Measurements from ENCODE around the gene PACC1.
A peak's percentile ranks its signal among the peaks of the same experiment; 100 is the strongest.
"Not testable (repeated sequence)": the region's sequence is repeated elsewhere in the genome, so short reads cannot be mapped to it uniquely, and the experiment has no call there.

Gene PACC1

GRCh38 chr1:212395678-212396437 is 18.8 kb downstream of the PACC1 start:
- not testable (repeated sequence) for DNase-seq

DNA sequence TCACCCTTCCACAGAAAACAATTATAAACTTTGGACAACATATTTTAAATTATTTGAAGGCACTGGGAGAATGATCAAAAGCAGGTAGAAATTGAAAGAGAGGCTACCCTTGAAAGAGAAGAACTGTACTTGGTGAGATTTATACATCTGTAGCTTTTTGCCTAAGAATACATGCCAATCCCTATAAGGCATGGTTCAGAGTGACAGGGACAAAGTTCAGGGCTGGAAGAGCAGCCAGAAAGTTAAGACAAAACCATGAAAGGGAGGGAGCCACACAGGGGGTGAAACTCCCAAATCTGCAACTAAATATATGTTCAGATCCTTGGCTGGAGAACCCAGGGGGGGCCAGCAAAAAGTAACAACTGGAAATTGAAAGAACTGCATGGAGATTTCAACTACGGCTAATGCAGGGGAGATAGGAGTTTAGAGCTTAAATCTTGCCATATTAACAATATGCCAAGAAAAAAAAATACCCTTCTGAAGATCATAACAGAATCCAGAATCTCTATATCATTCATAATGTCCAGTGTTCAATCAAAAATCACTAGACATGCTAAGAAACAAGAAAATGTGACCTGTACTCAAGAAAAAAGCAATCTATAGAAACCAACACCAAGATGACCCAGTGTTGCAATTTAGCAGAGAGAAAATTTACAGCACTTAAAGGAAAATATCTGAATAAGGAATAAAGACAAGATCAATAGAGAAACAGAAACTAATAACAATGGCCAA is 25.5 kb downstream of the PACC1 start:
- DNase-seq: no peak

GRCh38 chr1:212386029-212386428 is 28.7 kb downstream of the PACC1 start:
- no peak for DNase-seq

- DNase-seq: no peak
Measured at GRCh38 chr1:212381397-212382035, 33.2 kb downstream of the PACC1 start.

GRCh38 chr1:212379366-212379765 is 35.3 kb downstream of the PACC1 start:
- no peak for DNase-seq

DNA sequence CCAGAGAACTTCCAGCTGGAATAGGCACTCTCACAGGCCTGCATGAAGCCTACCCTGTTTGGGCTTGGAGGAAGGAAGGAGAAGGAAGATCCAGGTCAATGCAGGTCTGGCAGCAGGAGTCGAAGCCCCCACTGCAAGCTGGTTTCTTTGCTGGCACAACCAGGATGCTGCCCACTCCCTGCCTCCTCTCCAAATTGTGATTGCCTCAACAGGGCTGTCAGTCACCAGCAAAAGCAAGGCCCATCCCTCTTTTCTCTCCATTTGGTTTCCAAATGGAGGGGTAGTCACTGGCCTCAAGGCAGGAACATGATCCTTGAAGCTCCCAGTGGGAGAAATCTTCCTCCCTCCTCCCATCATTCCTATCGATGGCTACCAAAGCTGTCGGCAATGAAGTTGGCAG is 37.0 kb downstream of the PACC1 start:
- no peak for DNase-seq

DNA sequence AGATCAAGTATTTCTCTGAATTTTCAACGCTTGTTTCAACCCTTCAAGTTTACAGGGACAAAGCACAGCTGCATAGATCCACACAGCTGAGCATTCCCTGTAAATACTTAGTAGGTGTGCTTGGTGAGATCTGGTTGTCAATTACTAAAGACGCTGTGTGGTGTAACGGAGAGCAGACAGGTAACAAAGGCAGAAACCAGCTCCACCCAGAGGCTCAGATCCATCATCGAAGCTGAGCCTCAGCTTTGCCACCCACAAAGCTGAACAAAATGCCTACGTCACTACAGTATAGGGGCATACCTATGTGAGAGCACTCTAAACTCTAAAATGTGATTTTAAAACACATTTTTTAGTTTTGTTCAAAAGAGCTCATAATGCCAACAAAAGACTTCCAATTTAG is 38.7 kb downstream of the PACC1 start:
- no peak for DNase-seq

- peak; percentile 22 for DNase-seq
Measured at GRCh38 chr1:212368073-212368484, 46.6 kb downstream of the PACC1 start.

DNA sequence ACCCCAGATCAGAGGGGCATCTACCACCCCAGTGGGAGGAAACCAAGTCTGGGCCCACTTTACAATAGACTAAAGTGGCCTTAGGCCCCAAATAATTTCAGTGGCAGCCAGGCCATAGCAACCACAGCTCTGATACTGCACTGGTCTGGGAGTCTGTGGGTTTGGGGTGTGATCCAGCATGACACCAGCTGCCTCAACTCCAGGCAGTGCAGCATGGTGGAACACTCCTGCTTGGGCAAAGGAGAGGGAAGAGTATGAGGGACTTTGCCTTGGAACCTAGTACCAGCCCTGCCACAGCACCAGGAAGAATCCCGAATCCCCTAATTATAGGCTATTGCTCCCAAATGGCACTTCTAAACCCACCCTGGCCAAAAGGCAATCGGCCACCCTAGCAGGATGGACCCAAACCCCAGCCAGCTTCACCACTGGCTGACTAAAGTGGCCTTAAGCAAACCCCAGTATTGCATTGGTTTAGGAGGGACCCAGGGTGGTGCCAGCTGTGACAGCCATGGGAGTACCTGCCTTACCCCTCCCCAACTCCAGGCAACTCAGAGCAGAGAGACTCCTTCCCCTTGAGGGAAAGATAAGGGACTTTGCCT is 47.1 kb downstream of the PACC1 start:
- no peak for DNase-seq

- no peak for DNase-seq
Measured at GRCh38 chr1:212366901-212367300, 47.8 kb downstream of the PACC1 start.

- no peak for DNase-seq
Measured at GRCh38 chr1:212364985-212365384, 49.7 kb downstream of the PACC1 start.

DNA sequence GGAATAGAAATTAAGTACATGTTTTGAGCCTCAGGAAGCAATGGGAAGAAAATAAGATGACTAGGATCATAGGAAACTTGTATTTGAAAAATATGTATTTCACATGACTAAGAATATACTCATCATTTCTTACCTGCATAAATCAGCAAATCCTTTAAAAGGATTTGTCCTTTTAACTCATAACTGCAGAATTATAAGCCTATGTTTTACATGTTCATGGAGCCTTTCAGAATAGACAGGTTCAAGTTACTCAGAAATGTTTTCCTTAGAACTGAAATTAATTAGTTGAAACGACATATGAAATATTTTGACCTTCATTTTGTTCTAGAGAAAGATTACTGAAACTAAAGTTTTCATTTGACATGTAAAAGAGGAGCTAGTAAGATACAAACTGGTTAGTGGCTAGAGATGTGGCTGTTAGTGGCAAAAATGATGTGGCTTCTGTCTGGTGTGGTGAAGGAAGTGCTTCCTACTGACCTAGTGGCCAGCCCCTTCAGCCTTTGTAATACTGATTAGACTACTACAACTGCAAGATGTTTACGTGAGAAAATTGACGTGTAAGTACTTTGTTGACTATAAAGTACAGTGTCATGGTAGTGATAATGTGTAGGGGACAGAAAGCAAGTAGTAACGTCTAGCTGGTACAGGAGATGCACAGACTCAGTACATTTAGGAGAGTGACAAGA is 54.7 kb downstream of the PACC1 start:
- no peak for DNase-seq

GRCh38 chr1:212355230-212355969 is 59.3 kb downstream of the PACC1 start:
- DNase-seq: no peak

- no peak for DNase-seq
Measured at GRCh38 chr1:212354464-212354863, 60.2 kb downstream of the PACC1 start.

GRCh38 chr1:212353181-212353580 is 61.5 kb downstream of the PACC1 start:
- DNase-seq: no peak

- no peak for DNase-seq
Measured at GRCh38 chr1:212351588-212352362, 62.9 kb downstream of the PACC1 start.

- DNase-seq: no peak
Measured at GRCh38 chr1:212346601-212347000, 68.1 kb downstream of the PACC1 start.

- DNase-seq: no peak
Measured at GRCh38 chr1:212344905-212345304, 69.8 kb downstream of the PACC1 start.

- no peak for DNase-seq
Measured at GRCh38 chr1:212341090-212341489, 73.6 kb downstream of the PACC1 start.

DNA sequence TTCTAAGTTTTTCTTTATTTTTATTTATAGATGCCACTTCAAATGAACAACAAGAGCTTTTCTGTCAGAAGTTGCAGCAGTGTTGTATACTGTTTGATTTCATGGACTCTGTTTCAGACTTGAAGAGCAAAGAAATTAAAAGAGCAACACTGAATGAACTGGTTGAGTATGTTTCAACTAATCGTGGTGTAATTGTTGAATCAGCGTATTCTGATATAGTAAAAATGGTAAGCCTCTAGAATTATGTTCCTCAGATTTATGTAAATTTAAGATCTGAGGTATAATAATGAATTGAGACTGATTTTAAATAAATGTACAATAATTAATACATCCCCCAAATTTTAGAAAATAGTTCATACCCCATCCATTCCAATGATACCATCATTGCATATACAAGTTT is 85.6 kb downstream of the PACC1 start:
- DNase-seq: no peak

DNA sequence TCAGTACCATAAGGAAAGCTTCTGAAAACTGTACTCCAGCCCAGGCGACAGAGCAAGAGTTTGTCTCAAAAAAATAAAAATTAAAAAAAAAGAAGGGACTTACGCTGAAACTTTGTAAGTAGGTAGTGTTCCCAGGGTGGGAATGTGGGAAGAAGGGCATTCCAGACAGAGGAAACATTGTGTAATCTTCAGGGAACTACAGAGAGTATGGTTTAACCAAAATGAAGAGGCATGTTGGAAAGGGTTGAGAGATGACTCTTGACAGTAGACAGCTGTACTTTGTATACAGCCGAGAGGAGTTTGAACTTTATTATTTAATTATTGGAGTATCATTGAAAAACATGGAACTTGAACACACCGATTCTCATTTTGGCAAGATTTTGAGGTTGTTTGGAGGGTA is 86.4 kb downstream of the PACC1 start:
- no peak for DNase-seq
